NCI-H748 treated with DMSO at 0.1 percent for 48 hours (cell line): ENCODE measurements around the gene WIPF3.
A peak's percentile ranks its signal among the peaks of the same experiment; 100 is the strongest.

Experiments
- DNase-seq: peaks from one replicate; lab custom pipeline; 2025; lab: John Stamatoyannopoulos, UW

The WIPF3 gene

DNA sequence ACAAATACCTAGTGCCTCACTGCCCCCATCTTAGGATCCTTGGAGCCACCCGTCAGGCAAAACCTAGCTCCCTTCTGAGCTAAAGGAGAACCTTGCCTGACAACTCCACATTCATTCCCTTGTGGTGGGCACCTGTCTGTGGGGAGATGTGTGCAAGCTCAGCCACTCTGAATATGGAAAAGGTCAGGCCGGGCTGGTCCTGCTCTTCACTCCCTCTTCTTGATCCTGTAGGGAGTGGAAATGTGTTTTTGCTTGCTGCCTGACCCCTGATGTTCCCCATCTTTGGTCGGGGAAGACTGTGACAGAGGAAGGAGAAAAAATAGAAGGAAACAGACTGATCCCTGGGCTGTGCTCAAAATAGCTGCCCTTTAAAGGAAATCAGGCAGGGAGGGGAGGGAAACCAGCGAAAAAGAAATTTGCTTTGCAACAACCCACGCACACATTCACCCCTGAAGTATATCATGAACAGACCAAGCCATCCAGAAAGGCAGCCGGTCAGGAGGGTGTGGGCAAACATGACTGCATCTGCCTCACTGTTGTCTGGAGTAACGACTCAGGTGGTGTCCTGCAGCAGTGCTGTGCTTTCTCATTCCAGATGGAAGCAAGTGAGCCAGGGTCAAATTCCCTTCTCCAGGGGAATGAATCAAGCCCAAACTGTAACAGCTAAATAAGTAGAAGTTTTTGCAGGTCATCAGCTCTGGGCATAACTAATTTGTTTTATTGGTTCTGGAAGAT, 109.3 kb downstream of the WIPF3 start:
- DNase-seq = no peak

DNA sequence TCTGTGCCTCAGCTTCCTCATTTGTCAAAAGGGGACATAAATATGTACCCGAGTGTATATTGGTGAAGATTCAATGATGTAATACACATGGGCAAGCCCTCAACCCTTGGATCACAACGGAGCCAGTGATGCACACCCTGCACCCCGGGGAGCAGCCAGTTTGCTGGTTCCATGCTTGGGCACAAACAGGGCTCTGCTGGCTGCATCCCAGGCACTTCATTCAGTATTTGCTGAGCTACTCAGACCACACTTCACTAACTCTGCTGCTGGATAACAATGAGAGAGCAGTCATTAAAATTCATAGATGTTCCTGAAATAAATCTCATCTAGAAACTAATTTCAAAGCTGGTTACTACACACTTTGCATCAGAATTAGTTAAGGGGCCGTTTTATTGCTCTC, 111.3 kb downstream of the WIPF3 start:
- no peak for DNase-seq

DNA sequence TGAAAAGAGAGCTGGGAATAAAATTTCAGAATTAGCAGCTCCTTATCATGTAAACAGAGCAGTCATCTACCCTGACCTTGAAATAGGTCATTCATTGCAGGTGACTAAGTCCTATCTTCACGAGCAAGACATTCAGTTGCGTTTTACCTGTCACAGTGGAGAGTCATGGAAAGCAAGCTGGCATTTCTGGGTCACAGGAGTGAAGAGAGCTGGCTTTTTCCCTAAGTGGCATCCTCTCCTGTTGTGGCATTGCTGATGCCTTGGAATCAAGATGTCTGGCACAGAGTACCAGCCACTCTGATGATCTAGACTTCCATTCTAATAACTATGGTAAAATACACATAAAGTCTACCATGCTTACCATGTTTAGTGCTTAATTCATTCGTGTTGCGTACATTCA, 112.5 kb downstream of the WIPF3 start:
- no peak for DNase-seq

DNA sequence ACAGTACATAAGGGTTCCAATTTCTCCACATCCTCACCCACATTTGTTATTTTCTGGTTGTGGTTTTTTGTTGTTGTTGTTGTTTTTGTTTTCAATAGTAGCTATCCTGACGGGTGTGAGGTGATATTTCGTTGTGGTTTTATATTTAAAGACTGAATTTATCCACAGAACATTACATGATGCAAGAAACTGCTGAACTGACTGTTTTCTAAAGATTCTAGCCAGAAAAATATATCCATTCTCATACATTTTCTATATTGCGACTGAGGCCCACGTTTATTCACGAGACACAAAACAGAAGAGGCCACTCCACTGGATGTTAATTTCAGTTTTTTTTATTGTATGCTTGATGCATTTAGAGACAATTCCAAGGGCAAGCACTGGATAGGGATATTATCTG, 113.5 kb downstream of the WIPF3 start:
- no peak for DNase-seq

DNA sequence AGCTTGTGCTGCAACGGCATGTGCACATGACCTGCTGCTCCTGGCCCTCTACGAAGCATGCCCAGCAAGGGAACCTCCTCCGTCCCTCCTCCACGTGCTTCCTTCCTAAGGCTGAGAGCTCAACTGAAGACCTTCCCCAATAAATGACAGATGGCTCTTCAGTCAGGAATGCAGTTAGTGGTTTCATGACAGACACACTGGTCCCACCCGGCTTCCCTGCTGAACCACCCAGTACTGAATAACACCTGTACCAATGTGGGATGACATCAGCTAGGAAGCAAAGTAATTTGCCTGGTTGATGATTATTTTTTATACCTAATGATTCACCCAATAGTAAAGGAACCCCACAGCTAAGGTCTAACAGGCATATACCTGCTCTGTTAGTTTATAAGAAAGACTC, 114.2 kb downstream of the WIPF3 start:
- DNase-seq = no peak

DNA sequence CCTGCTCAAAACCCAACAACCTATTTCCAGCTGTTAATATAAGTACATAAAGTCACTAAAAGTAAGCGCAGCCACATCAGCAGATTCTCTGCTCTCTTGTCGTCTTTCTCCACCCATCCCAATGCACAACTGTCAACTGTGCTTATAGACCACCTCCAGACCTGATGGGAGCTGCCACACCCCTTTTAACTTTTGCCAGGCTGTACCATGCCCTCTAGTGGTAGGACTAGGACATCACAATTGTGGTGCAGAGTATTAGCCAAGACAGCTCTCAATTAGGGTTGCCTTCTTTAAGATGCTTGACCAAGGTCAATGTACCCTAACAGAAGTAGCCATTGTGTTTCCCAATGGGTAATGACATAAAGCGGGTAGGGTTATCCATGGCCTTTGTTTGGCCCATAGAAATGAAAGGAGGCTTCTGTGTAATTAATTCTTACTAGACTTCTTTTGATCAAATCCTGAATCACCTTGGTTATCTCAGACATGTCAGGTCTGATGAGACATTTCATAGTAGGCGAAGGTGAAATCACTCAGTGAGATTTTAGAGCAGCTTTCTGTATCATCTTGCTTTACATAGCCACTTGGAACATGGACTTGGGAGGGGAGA, 115.2 kb downstream of the WIPF3 start:
- DNase-seq = peak; percentile 70

DNA sequence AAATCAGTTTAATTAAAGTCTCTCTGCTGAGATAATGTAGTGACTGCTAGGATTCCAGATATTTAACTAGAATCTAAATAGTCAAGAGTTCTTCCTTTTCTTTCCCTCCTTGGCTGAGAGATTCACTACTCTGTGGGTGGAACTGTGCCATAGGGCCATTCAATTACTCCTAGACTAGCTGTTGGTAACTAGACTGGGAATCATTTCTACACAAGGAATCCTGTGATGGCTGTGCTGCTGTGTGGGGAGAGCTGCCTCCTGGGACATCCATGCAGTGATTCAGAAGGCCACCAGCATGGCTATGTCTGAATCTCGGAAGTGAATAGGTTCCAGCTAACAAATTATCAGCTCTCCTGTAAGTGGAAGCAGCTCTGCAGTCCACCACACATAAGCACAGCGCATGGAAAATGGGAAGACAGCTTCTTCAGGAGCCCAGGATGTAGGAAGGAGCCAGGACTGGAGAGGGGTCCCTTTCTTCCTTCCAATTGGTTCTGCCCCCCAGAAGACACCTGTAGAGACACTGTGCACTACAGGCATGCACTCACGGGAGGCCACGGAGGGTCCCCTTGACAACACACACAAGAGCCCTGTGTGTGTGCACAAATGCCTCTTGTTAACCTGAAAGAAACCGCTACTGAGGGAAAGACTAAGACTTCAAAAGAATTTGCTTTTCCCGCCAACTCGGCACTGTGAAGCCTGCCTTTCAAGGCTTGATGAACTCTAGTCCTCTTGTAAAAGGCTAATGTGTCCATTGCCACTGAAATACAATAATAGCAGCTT, 116.8 kb downstream of the WIPF3 start:
- DNase-seq = no peak

DNA sequence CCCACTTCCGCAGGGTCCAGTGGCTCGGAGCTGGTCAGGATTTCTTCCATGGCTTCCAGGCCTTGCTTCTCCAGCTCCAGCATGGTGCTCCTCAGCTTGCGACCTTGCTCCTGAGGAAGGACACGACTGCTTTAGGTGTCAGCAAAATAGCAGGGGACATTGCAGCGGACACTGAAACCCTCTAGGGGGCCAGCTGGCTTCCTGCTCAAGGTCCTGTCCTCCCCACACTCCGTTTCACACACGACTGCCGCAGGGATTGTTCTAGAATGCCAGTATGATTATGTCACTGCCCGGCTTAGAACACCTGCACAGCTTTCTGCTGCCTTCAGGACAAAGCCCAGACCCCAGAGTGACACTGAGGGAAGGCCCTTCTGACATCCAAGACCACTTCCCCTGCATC, 117.7 kb downstream of the WIPF3 start:
- no peak for DNase-seq

DNA sequence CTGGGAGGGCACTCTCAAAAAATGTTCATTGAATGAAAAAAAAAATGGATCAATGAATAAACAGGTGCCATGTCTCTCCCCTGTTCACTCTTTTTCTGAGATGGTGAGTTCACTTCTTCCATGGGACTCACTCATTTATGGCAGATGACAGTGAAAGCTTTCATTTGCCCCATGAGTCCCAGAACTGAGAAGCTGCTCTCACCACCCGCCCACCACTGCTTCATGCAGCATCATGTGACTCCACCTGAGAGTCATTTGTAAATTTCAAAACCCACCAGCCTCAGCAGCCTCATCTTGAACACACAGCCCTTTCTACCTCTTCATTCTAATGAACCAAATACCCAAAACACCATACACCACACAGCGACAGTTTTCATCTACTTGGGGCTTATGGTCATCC, 118.4 kb downstream of the WIPF3 start:
- no peak for DNase-seq

DNA sequence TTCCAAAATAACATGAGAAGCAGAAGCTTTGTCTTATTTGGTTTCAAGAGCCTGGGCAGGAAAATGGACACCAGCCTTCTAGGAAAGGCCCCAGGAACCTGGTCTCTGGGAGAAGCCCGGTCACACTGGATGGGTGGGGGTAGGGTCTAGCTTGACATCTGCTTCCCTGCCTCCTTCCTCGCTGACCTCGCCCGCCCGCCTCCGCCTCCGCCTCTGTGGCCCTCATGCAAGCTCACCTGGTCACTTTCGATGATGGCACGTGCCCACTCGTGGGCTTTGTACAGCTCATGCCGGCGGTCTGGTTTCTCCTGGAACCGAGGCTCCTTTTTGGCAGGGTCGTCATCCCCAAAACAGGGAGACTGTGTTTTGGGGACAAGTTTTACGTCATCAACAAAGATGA, 119.9 kb downstream of the WIPF3 start:
- no peak for DNase-seq

DNA sequence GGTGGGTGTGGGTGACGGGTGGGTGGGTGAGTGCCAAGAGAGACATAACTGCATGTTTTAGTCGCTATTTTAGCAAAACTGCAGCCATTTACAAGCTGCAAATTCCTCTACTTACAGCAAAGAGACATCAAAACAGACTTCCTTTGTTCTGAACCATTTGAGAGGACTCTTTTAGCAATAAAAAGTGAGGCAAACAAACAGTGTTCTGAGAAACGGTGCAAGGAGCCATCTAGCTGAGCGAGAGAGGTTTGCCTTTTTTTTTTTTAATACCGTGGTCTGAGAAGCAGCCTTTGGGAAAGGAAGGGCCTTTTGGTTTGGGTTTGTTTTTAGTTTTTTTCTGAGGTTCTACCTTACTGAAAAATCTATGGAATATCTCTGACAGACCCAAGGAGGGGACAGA, 120.4 kb downstream of the WIPF3 start:
- no peak for DNase-seq

DNA sequence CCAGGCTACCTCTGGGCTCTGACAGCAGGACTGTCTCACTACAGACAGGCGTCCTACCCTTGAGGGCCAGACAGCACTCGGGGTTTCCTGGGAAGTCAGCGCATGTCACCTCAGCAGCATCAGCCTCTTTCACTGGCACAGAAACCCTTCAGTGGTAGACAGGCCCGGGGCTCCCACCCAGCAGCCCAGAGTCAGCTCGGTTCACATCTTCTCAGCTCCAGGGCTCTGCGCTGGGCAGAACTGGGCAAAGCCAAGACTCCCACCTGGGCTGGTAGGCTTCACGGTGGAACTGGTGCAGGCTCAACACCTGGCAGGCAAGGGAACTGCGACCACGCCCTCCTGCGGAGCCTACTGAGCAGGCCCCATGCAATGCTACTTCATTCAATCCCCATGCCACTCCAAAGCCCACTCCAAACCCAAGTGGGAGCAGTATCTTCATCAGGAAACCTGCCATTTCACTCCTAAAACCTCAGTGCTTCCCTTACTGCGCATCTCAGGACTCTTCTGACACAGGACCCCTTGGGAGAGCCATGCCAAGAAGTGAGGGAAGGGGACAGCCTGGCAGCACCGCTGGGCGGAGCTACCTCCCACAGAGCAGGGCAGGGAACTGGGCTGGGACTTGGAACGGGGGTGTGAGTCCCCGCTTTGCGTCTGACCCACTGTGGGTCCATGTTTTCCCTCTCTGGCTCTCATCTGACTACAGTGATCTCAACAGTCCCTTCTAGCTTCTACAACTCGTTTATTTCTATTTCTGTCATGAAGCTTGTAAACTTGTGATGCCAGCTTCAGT, 122.9 kb downstream of the WIPF3 start:
- DNase-seq = no peak

DNA sequence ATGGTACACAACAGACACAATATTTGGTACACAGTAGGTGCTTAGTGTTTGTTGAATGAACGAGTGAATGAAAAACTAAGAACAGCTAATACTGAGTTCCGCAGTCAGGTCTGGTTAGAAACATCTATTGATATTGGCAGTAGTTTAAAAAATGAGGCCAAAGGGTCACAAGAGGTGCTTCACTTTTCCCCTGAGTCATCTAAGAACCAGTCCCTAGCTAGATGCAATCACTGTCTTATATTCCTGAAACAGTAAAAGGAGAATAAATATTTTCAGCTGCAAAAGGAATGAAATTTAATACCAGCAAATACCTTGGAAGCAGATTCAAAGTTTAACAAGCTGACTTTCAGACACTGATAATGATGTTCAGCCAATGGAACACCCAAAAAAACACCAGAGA, 128.8 kb downstream of the WIPF3 start:
- no peak for DNase-seq

DNA sequence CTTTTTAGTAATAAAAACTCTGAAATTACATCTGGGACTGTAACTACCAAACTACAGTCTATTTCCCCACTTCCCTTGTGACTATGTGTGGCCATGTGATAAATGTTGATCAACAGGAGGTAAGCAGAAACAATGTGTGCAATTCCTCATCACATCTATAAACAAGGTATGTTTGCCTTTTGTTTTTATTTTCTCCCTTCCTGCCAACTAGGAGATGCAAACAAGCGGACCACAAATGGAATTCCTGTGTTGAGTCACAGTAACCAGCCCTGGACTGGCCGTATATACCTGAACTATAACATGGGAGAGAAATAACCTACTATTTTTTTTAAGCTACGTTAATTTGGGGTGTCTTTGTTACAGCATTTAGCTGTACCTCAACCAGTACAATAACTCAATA, 130.8 kb downstream of the WIPF3 start:
- no peak for DNase-seq

DNA sequence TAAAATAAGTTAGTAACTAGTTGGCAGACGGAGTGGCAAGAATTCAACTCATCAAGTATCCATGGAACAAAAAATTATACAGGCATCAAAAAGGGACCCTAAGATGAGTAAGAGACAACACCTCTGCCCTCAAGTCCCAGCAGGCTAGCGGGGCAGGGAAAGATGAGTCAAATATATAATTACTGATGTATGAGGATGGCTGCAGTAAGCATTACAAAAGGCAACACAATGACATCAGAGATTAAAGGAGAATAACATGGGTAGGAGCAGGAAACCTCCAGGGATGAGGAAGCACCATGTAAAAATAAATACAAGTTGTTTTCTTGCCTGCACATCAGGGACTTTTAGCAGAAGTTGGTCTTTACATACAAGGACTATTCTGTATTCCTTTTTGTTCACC, 133.9 kb downstream of the WIPF3 start:
- no peak for DNase-seq

DNA sequence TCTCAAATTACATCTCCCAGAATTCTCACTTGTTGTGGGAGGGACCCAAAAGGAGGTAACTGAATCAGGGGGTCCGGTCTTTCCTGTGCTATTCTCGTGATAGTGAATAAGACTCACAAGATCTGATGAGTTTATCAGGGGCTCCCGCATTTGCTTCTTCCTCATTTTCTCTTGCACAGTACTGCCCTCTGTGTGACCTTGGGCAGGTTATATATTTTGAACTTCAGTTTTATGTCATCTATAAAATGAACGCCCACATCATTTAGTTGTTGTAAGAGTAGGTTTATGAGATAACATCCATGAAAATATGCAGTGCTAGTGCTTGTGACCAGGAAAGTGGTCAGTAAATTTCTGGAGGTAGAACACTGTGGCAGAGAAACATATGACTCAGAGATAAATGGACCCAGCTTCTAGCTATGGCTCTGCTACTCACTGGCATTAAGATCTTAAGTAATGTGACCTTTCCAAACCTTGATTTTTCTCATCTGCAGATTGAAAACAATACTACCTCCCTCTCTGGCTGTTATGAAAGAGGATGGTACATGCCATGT, 139.0 kb downstream of the WIPF3 start:
- DNase-seq = no peak

DNA sequence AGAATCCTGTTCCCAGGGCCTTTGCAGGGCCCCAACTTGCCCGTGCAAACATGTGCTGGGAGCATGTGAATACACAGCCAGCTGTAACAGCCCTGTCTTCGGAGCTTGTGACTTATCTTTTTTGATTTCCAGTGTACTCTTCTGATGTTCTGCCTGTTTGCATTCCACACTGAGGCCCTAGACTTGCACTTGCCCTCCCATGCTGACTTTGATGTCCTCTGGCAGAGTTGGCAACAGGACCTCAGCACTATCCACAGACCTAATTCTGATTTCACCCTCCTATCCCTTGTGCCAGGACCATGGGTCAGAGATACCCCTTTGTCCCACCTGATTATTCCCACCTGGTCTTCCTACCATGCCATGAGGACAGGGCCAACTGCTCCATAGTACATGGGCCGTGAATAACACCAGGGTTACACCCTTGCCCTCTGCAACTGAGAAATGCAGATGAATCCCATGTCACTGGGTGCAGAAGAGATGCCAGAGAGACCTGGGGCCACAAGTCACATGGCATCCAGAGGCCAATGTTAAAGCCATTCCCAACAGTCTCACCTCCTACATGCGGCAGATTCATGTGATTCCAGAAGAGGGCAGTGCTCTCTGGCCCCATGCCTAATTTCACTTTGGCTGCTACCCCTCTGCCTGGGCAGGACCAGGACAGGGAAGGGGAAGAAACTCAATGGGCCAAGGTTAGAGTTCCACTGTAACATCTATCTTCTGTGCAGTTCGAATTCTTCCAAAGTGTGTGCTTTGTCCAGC, 140.3 kb downstream of the WIPF3 start:
- DNase-seq = no peak

DNA sequence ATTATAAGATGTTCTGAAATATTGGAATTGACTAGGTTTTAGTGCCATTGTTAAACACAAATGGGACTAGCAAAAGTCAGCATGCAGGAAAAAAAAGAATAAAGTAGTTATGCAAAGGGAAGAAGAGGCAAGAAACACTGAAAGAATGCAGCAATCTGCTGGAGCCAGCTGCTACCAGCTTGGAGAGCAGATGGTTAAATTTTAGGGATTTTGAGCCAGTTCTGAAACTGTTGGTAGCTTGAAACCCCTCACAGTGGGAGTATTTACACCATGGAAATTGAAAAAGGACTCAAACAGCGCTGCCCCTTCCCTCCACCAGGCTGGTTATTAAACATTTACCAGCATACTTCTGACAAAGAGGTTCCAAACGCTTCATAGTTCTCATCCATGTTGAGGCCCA, 142.3 kb downstream of the WIPF3 start:
- DNase-seq = no peak

DNA sequence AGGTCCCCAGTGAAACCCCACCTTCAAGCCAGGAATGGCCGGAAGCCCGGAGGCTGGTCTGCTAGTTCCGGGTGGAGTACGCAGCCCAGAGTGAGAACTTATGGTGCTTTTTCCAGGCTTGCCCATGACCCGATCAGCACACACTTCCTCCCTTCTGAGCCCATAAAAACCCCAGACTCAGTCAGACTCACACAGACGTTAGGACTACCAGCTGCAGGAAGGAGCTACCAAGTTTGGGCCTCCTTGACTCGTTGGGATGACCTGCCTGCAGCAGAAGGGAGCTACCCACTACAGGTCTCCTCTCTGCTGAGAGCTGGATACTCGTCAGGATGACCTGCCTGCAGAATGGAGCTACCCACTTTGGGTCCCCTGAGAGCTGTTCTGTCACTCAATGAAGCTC, 144.2 kb downstream of the WIPF3 start:
- no peak for DNase-seq

DNA sequence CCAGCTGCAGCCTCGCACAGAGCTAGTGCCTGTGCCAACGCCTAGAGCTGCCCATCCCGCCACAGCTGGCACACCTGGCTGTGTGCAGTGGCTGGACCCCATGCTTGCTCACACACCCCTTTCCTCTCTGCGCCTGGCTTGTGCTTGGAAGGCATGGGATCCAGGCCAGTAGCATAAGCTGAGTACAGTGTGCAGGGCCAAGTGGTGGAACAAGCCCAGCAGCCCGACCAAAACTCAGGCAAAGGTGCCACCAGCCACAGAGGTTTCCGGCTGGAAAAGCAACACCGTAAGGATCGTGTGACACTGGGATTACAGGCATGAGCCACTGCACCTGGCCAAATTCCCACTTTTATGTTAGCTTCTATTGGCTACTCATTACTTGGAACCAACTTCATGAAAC, 144.9 kb downstream of the WIPF3 start:
- no peak for DNase-seq

DNA sequence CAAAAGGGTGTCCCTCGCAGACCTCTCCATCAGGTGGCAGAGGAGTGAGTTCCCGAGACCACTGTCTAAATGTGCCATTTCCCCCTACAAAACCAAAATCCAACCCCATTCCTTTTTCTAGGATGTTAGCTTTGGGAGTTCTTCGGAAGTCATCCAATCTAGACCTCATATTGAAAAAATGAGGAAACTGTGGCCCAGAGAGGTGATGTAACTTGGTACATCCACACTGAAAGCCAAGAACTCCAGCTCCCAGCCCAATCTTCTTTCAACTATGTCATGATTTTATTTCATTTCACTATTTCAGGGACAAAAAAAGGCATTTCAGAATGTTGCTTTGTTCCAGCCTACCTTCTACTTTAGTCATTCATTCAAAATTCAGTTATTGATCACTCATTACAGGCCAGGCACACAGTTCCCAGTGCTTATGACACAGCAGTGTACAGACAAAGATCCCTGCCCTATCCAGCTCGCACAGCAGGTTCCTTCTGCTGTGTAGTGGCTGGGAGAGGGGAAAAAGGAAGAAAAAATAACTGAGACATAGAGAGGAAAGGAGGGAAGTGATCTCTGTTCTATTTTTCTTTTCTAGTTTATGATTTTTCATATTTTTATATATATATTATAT, 147.5 kb downstream of the WIPF3 start:
- DNase-seq = no peak
